SK-N-SH treated with all-trans-retinoic acid at 6 μM for 48 hours (cell line): ENCODE measurements around the gene TNFSF18.

ENCODE experiments used
- ISL1 ChIP-seq: fragments of 250-450 bp; sonication (Bioruptor Pico); IDR thresholded peaks from 2 replicates; pipeline ENCODE4 v2.1.2; 2022; ENCODE audit warnings: mild to moderate bottlenecking, moderate library complexity
- PPARA ChIP-seq: fragments of 250-450 bp; sonication (Bioruptor Pico); IDR thresholded peaks from 2 replicates; pipeline ENCODE4 v1.5.0; 2020; ENCODE audit warnings: mild to moderate bottlenecking, borderline replicate concordance
- TOX ChIP-seq: fragments of 250-450 bp; sonication (Bioruptor Pico); IDR thresholded peaks from 2 replicates; pipeline ENCODE4 v1.8.0; 2021; ENCODE audit warnings: mild to moderate bottlenecking, moderate library complexity, borderline replicate concordance
- TF ChIP-seq, protein P1 (sequence below): fragments of 250-450 bp; sonication (Bioruptor Pico); IDR thresholded peaks from 2 replicates; pipeline ENCODE4 v1.5.1; 2020; ENCODE audit warnings: low read depth, mild to moderate bottlenecking, moderate library complexity
- TF ChIP-seq, protein P2 (sequence below): fragments of 250-450 bp; sonication (Bioruptor Pico); IDR thresholded peaks from 2 replicates; pipeline ENCODE4 v1.8.0; 2020; ENCODE audit warnings: mild to moderate bottlenecking, moderate library complexity, borderline replicate concordance
- TF ChIP-seq, protein P3 (sequence below): fragments of 250-450 bp; sonication (Bioruptor Pico); IDR thresholded peaks from 2 replicates; pipeline ENCODE4 v1.8.0; 2021; ENCODE audit warnings: low read depth, mild to moderate bottlenecking, moderate library complexity, borderline replicate concordance

DNA sequence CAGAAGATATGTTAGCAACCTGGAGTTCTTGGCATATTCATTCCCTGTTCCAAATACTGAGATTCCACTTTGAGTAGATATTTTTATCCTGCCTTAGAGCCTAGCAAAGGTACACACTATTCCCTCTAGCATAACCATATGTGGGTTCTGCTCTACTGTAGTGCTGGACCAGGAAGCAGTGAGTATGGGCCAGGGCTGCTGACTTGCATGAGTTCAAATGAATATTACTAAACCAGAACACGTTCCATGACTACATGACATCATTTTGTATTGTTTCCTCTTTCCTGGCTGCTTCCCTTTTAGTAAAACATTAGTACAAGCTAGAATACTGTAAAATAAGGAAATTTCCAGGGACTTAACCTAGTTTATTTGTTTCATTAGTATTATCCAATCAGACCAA lies 41.1 kb downstream of the TNFSF18 start:
- TF ChIP-seq, protein P1, sequence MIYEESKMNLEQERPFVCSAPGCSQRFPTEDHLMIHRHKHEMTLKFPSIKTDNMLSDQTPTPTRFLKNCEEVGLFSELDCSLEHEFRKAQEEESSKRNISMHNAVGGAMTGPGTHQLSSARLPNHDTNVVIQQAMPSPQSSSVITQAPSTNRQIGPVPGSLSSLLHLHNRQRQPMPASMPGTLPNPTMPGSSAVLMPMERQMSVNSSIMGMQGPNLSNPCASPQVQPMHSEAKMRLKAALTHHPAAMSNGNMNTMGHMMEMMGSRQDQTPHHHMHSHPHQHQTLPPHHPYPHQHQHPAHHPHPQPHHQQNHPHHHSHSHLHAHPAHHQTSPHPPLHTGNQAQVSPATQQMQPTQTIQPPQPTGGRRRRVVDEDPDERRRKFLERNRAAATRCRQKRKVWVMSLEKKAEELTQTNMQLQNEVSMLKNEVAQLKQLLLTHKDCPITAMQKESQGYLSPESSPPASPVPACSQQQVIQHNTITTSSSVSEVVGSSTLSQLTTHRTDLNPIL (CRISPR knock-in tag) = no peak
- TF ChIP-seq, protein P2, sequence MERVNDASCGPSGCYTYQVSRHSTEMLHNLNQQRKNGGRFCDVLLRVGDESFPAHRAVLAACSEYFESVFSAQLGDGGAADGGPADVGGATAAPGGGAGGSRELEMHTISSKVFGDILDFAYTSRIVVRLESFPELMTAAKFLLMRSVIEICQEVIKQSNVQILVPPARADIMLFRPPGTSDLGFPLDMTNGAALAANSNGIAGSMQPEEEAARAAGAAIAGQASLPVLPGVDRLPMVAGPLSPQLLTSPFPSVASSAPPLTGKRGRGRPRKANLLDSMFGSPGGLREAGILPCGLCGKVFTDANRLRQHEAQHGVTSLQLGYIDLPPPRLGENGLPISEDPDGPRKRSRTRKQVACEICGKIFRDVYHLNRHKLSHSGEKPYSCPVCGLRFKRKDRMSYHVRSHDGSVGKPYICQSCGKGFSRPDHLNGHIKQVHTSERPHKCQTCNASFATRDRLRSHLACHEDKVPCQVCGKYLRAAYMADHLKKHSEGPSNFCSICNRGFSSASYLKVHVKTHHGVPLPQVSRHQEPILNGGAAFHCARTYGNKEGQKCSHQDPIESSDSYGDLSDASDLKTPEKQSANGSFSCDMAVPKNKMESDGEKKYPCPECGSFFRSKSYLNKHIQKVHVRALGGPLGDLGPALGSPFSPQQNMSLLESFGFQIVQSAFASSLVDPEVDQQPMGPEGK (CRISPR knock-in tag) = no peak
- TF ChIP-seq ISL1 (CRISPR knock-in tag) = no peak
- TF ChIP-seq PPARA = no peak
- no peak for TF ChIP-seq TOX (CRISPR knock-in tag)
- TF ChIP-seq, protein P3, sequence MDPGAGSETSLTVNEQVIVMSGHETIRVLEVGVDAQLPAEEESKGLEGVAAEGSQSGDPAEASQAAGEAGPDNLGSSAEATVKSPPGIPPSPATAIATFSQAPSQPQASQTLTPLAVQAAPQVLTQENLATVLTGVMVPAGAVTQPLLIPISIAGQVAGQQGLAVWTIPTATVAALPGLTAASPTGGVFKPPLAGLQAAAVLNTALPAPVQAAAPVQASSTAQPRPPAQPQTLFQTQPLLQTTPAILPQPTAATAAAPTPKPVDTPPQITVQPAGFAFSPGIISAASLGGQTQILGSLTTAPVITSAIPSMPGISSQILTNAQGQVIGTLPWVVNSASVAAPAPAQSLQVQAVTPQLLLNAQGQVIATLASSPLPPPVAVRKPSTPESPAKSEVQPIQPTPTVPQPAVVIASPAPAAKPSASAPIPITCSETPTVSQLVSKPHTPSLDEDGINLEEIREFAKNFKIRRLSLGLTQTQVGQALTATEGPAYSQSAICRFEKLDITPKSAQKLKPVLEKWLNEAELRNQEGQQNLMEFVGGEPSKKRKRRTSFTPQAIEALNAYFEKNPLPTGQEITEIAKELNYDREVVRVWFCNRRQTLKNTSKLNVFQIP (CRISPR knock-in tag) = no peak
